HG03108 (cell line): ENCODE results near the gene SLC17A8.

ENCODE experiments used
- ATAC-seq: cut with Tn5 transposase; IDR thresholded peaks from one replicate; pipeline ENCODE4 v1.9.1; 2021; ENCODE audit warnings: moderate library complexity; ENCODE audit not compliant: unreplicated experiment

The SLC17A8 gene

GRCh38 chr12:100468126-100468525 is 111.3 kb downstream of the SLC17A8 start:
- ATAC-seq, result no peak
